CD4-positive, alpha-beta T cell (primary cell): ENCODE measurements around the gene ENO1. TPM values are rescaled to one million over a fixed set of nuclear protein-coding genes. Genes with fewer than 3 reads are reported as not detected.
"Not testable (repeated sequence)": the region's sequence is repeated elsewhere in the genome, so short reads cannot be mapped to it uniquely, and the experiment has no call there.

Source experiments
- ATAC-seq: fragments of 200-7000 bp; cut with Tn5 transposase; one replicate; pipeline ENCODE4 v1.10.0; 2022; ENCODE audit warnings: mild to moderate bottlenecking; ENCODE audit not compliant: poor library complexity
- CTCF ChIA-PET: fragments of 350-600 bp; sonication (Branson Sonifier 250); formaldehyde crosslinking; loops from one replicate; lab custom pipeline; 2021; ENCODE audit warnings: antibody characterized with exemption, inconsistent platforms; lab: Charles Lee
- POLR2A ChIA-PET: fragments of 350-600 bp; sonication (Branson Sonifier 250); formaldehyde crosslinking; loops from one replicate; lab custom pipeline; 2021; ENCODE audit warnings: antibody characterized with exemption, inconsistent platforms; lab: Charles Lee
- DNase-seq, 14 experiments: peaks; one replicate each; pipeline ENCODE4 v3.0.0-alpha.2; 2013 to 2020; ENCODE audit warnings: mixed read lengths in 2 of 14
- H3K27ac ChIP-seq, 2 donors: one replicate each; pipeline versions ENCODE4 v1.5.1 to v1.7.0; 2013; ENCODE audit warnings: low read length in 2 of 2, low read depth in 1 of 2, mild to moderate bottlenecking in 1 of 2
- H3K27me3 ChIP-seq, 2 experiments: 1 replicate in 1 of 2; 2 replicates in 1 of 2; pipeline versions ENCODE4 v1.6.1 to v1.7.0; 2013; ENCODE audit warnings: low read length in 2 of 2, control low read depth in 1 of 2, mild to moderate bottlenecking in 1 of 2, moderate library complexity in 1 of 2; ENCODE audit not compliant: insufficient read depth in 2 of 2, control insufficient read depth in 1 of 2
- H3K36me3 ChIP-seq: one replicate; pipeline ENCODE4 v1.6.1; 2013; ENCODE audit warnings: low read length, control low read depth; ENCODE audit not compliant: insufficient read depth
- H3K4me1 ChIP-seq: one replicate; pipeline ENCODE4 v1.6.1; 2013; ENCODE audit warnings: low read length, control low read depth; ENCODE audit not compliant: insufficient read depth
- H3K4me3 ChIP-seq: one replicate; pipeline ENCODE4 v1.5.1; 2013; ENCODE audit warnings: mild to moderate bottlenecking, low read length, moderate library complexity
- H3K9me3 ChIP-seq, 2 experiments: 1 replicate in 1 of 2; 2 replicates in 1 of 2; pipeline versions ENCODE4 v1.6.1 to v1.7.0; 2013; ENCODE audit warnings: low read length in 2 of 2, mild to moderate bottlenecking in 2 of 2, control low read depth in 1 of 2, moderate library complexity in 1 of 2; ENCODE audit not compliant: control insufficient read depth in 1 of 2, insufficient read depth in 1 of 2
- H3K27ac Mint-ChIP-seq: one replicate; pipeline ENCODE4 v1.8.0; 2020; ENCODE audit warnings: mixed read lengths
- H3K27me3 Mint-ChIP-seq: one replicate; pipeline ENCODE4 v1.8.0; 2021; ENCODE audit warnings: mixed read lengths
- H3K36me3 Mint-ChIP-seq: one replicate; pipeline ENCODE4 v1.8.0; 2021; ENCODE audit warnings: low read depth, mixed read lengths
- H3K4me1 Mint-ChIP-seq: one replicate; pipeline ENCODE4 v1.8.0; 2021; ENCODE audit warnings: low read depth, mixed read lengths
- H3K4me3 Mint-ChIP-seq: one replicate; pipeline ENCODE4 v1.8.0; 2020; ENCODE audit warnings: mild to moderate bottlenecking, mixed read lengths
- H3K9me3 Mint-ChIP-seq: one replicate; pipeline ENCODE4 v1.8.0; 2020; ENCODE audit warnings: mixed read lengths
- intact Hi-C, 2 experiments: fragments of 100-400 bp; cut with DNase I in 1 of 2; cut with micrococcal nuclease in 1 of 2; formaldehyde crosslinking; loops; one replicate each; pipeline versions ENCODE4 v1.15.1 to v1.9.0; 2023 to 2025; cut with DNase I, micrococcal nuclease
- total RNA-seq, 174 experiments: library from RNA in 2 of 174; stranded (reverse) in 2 of 174; gene quantifications; one replicate each; pipeline ENCODE4 v1.2.3 and lab custom pipeline; 2021 to 2026
- TF ChIP-seq, protein P1 (sequence below): fragments of 200-600 bp; IDR thresholded peaks from one replicate; pipeline ENCODE4 v1.8.0; 2022; ENCODE audit warnings: antibody characterized with exemption, mild to moderate bottlenecking

Gene ENO1
- total RNA-seq, 2 experiments from 2014 or later, result 120 to 129 TPM

DNA sequence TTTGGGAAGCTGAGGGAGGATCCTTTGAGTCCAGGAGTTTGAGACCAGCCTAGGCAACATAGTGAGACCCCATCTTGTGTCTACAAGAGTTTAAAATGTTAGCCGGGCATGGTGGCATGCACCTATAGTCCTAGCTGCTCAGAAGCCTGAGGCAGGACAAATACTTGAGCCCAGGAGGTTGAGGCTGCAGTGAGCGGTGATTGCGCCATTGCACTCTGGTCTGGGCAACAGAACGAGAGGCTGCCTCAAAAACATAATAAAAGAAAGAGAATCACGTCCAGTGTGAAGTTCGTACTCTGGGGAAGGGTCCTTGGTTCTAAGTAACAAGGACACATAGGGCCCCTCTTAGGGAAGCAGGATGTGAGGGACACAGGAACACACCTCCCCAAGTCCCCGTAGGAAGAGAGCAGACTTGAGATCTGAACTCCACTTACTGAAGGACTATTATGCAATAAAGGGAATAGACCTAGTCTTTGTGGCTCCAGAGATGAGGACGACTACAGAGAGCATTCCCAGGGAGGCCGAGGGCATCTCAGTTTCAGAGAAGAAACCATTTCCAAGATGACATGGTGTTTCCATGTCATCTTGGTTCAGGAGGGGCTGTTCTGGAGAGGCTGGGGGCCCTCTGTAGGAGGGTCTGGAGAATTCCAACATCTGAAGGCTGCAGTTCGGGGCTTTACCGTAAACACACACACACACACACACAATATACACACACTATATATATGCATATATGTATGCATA is 10.8 kb upstream of the ENO1 start:
- Mint-ChIP-seq H3K4me1 (no peaks in the 10 kb centered on the region), H3K27ac (no peak overlapping the region), H3K9me3 (no peaks in the 10 kb centered on the region), H3K27me3 (no peaks in the 10 kb centered on the region), H3K4me3 (no peak overlapping the region), H3K36me3 (no peaks in the 10 kb centered on the region)
- ChIA-PET POLR2A (interaction anchor here (1.1 kb wide), 1 partner anchor 11 kb away, joined by 3 read pairs; the partner anchor contains the start of gene ENO1), CTCF (no interaction called here)
- TF ChIP-seq, protein P1, sequence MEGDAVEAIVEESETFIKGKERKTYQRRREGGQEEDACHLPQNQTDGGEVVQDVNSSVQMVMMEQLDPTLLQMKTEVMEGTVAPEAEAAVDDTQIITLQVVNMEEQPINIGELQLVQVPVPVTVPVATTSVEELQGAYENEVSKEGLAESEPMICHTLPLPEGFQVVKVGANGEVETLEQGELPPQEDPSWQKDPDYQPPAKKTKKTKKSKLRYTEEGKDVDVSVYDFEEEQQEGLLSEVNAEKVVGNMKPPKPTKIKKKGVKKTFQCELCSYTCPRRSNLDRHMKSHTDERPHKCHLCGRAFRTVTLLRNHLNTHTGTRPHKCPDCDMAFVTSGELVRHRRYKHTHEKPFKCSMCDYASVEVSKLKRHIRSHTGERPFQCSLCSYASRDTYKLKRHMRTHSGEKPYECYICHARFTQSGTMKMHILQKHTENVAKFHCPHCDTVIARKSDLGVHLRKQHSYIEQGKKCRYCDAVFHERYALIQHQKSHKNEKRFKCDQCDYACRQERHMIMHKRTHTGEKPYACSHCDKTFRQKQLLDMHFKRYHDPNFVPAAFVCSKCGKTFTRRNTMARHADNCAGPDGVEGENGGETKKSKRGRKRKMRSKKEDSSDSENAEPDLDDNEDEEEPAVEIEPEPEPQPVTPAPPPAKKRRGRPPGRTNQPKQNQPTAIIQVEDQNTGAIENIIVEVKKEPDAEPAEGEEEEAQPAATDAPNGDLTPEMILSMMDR, result no peak
- DNase-seq (no peak), ATAC-seq (no peak)
- Histone ChIP-seq H3K4me3 (no peak overlapping the region), H3K4me1 (no peaks in the 10 kb centered on the region), H3K9me3 (no peaks in the 10 kb centered on the region), H3K36me3 (no peaks in the 10 kb centered on the region), H3K27me3 (no peaks in the 10 kb centered on the region), H3K27ac (no peak overlapping the region)
- intact Hi-C loops, result no loop called here

DNA sequence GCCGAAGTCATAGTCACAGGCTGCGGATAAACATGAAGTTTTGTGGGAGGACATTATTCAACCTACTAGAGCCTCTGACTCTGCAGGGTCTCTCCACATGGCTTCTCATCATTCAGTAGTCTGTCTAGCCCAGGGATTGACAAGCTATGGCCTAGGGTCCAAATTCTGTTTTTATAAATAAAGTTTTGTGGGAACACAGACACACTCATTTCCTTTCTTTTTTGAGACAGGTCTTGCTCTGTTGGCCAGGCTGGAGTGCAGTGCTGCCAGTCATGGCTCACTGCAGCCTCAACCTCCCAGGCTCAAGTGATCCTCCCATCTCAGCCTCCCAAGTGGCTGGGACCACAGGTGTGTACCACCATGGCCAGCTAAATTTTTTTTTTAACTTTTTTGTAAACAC is 8.1 kb upstream of the ENO1 start:
- no peaks in the 10 kb centered on the region for H3K27me3 Mint-ChIP-seq
- no peak for DNase-seq
- POLR2A ChIA-PET, result no interaction called here

DNA sequence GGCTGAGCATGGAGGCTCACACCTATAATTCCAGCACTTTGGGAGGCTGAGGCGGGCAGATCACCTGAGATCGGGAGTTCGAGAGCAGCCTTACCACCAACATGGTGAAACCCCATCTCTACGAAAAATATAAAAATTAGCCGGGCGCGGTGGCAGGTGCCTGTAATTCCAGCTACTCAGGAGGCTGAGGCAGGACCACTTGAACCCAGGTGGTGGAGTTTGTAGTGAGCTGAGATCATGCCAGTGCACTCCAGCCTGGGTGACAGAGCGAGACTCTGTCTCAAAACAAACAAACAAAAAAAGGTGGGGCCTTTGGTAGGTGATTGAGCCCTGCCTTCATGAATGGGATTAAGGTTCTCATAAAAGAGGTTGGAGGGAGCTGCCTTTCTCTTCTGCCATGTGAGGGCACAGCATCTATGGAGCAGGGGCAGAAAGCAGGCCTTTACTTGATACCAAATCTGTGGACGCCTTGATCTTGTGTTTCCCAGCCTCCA is 7.6 kb upstream of the ENO1 start:
- POLR2A ChIA-PET, H3K4me1 Mint-ChIP-seq, H3K4me3 Mint-ChIP-seq, H3K4me3 ChIP-seq, H3K27me3 ChIP-seq, intact Hi-C loops, H3K9me3 Mint-ChIP-seq, H3K36me3 Mint-ChIP-seq, DNase-seq, H3K27me3 Mint-ChIP-seq, H3K9me3 ChIP-seq, H3K36me3 ChIP-seq, ATAC-seq, H3K27ac ChIP-seq, H3K27ac Mint-ChIP-seq, H3K4me1 ChIP-seq: not testable (repeated sequence)
- CTCF ChIA-PET, result interaction anchor here (1.5 kb wide), 1 partner anchor 24 kb away, joined by 3 read pairs; no protein-coding TSS in a partner anchor

More for the DNA sequence above, 8.1 kb upstream of the ENO1 start:
- Mint-ChIP-seq H3K27ac (no peak overlapping the region), H3K4me3 (no peak overlapping the region), H3K4me1 (no peaks in the 10 kb centered on the region), H3K9me3 (no peaks in the 10 kb centered on the region), H3K36me3 (no peaks in the 10 kb centered on the region)
- Histone ChIP-seq H3K4me3 (no peak overlapping the region), H3K36me3 (no peaks in the 10 kb centered on the region), H3K27ac (no peak overlapping the region), H3K9me3 (no peaks in the 10 kb centered on the region), H3K27me3 (no peaks in the 10 kb centered on the region), H3K4me1 (no peaks in the 10 kb centered on the region)
- no peak for ATAC-seq
- intact Hi-C loops, result no loop called here
- CTCF ChIA-PET, result interaction anchor here (1.5 kb wide), 1 partner anchor 24 kb away, joined by 3 read pairs; no protein-coding TSS in a partner anchor
- TF ChIP-seq, protein P1, result no peak

DNA sequence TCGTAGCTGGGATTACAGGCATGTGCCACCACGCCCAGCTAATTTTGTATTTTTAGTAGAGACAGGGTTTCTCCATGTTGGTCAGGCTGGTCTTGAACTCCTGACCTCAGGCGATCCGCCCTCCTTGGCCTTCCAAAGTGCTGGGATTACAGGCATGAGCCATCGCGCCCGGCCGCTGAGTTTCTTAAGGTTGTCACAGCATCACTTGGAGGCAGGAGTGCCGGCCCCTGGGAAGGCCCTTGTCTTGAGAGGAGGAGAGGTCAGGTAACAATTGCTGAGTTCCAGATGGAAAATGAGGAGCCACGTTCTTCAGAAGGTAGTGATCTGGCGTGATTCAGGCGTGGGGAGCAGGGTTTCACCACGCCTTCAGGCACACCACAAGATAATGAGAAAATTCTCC is 5.6 kb upstream of the ENO1 start:
- H3K9me3 ChIP-seq, H3K4me3 Mint-ChIP-seq, H3K36me3 Mint-ChIP-seq, H3K9me3 Mint-ChIP-seq, CTCF ChIA-PET, POLR2A ChIA-PET, intact Hi-C loops, H3K27ac Mint-ChIP-seq, H3K4me3 ChIP-seq, H3K27me3 Mint-ChIP-seq, H3K4me1 ChIP-seq, H3K36me3 ChIP-seq, H3K27ac ChIP-seq, H3K27me3 ChIP-seq, ATAC-seq, DNase-seq: not testable (repeated sequence)
- H3K4me1 Mint-ChIP-seq, result peaks cover 15% of the 10 kb centered on the region
